ENCODE measurements around the gene SUPT7L.
"Not testable (repeated sequence)": the region's sequence is repeated elsewhere in the genome, so short reads cannot be mapped to it uniquely, and the experiment has no call there.

SUPT7L gene

GRCh38 chr2:27638709-27639108 lies 24.7 kb downstream of the SUPT7L start:
- no peak for DNase-seq (ENCODE audit: low read depth in 1 of 2, low spot score in 1 of 2)

- DNase-seq (ENCODE audit: low read depth in 1 of 2, low spot score in 1 of 2) = no peak
Measured at GRCh38 chr2:27638037-27638637, 25.3 kb downstream of the SUPT7L start.

- no peak for DNase-seq (ENCODE audit: low read depth in 1 of 2, low spot score in 1 of 2)
Measured at GRCh38 chr2:27636766-27637165, 26.6 kb downstream of the SUPT7L start.

GRCh38 chr2:27634291-27634690 lies 29.1 kb downstream of the SUPT7L start:
- DNase-seq (ENCODE audit: low read depth in 1 of 2, low spot score in 1 of 2) = no peak

- not testable (repeated sequence) for DNase-seq (ENCODE audit: low read depth in 1 of 2, low spot score in 1 of 2)
Measured at GRCh38 chr2:27630257-27630656, 33.2 kb downstream of the SUPT7L start.

- DNase-seq (ENCODE audit: low read depth in 1 of 2, low spot score in 1 of 2) = peak; percentile 90
Measured at GRCh38 chr2:27628767-27629709, 34.4 kb downstream of the SUPT7L start, which contains the start of the genes CCDC121 and GPN1. CCDC121 (minus strand) TSS chr2:27629012; CDS start chr2:27627799, 1,213 bp downstream. GPN1 (plus strand) TSS chr2:27629050; CDS start chr2:27629059, 9 bp downstream.

GRCh38 chr2:27627963-27628766 lies 35.2 kb downstream of the SUPT7L start:
- no peak for DNase-seq (ENCODE audit: low read depth in 1 of 2, low spot score in 1 of 2)

GRCh38 chr2:27626921-27627320 lies 36.5 kb downstream of the SUPT7L start:
- not testable (repeated sequence) for DNase-seq (ENCODE audit: low read depth in 1 of 2, low spot score in 1 of 2)

- not testable (repeated sequence) for DNase-seq (ENCODE audit: low read depth in 1 of 2, low spot score in 1 of 2)
Measured at GRCh38 chr2:27626323-27626722, 37.1 kb downstream of the SUPT7L start.

- DNase-seq (ENCODE audit: low read depth in 1 of 2, low spot score in 1 of 2) = no peak
Measured at GRCh38 chr2:27624943-27625342, 38.5 kb downstream of the SUPT7L start.

GRCh38 chr2:27622921-27623384 lies 40.5 kb downstream of the SUPT7L start:
- no peak for DNase-seq (ENCODE audit: low read depth in 1 of 2, low spot score in 1 of 2)

GRCh38 chr2:27621524-27621923 lies 41.9 kb downstream of the SUPT7L start:
- no peak for DNase-seq (ENCODE audit: low read depth in 1 of 2, low spot score in 1 of 2)

GRCh38 chr2:27615316-27615715 lies 48.1 kb downstream of the SUPT7L start:
- no peak for DNase-seq (ENCODE audit: low read depth in 1 of 2, low spot score in 1 of 2)

GRCh38 chr2:27613985-27614384 lies 49.4 kb downstream of the SUPT7L start:
- no peak for DNase-seq (ENCODE audit: low read depth in 1 of 2, low spot score in 1 of 2)

GRCh38 chr2:27606611-27607010 lies 56.8 kb downstream of the SUPT7L start:
- no peak for DNase-seq (ENCODE audit: low read depth in 1 of 2, low spot score in 1 of 2)
